A673 (cell line): ENCODE measurements around the gene GPSM1. TPM values are rescaled to one million over a fixed set of nuclear protein-coding genes. Genes with fewer than 3 reads are reported as not detected.

ENCODE experiments used
- BruUV-seq: library from RNA; stranded (reverse); fragments of 400-500 nt; replicated peaks from 2 replicates; lab custom pipeline; 2021; lab: Mats Ljungman, UMichigan
- CTCF ChIA-PET: fragments of 300-600 bp; sonication (Branson Sonifier 250); formaldehyde crosslinking; loops from one replicate; lab custom pipeline; 2022; ENCODE audit warnings: antibody characterized with exemption; lab: Charles Lee
- POLR2A ChIA-PET: fragments of 300-600 bp; sonication (Branson Sonifier 250); formaldehyde crosslinking; loops from one replicate; lab custom pipeline; 2022; ENCODE audit warnings: antibody characterized with exemption; ENCODE audit not compliant: low non-redundant PET; lab: Charles Lee
- DNase-seq: peaks from one replicate; pipeline ENCODE4 v3.0.0-alpha.2; 2015; ENCODE audit warnings: low spot score
- H3K27ac ChIP-seq: fragments of 200-600 bp; sonication (generic); 2 replicates; pipeline ENCODE4 v1.5.1; 2016; ENCODE audit warnings: mixed run types, low read depth, mild to moderate bottlenecking, mixed read lengths, antibody characterized with exemption, low read length; ENCODE audit not compliant: poor library complexity, severe bottlenecking
- H3K27me3 ChIP-seq: fragments of 200-600 bp; sonication (generic); replicated peaks from 2 replicates; pipeline ENCODE4 v1.6.1; 2017; ENCODE audit warnings: mixed run types, low read depth, mild to moderate bottlenecking, mixed read lengths, antibody characterized with exemption, low read length; ENCODE audit not compliant: insufficient read depth, poor library complexity
- H3K36me3 ChIP-seq: fragments of 200-600 bp; sonication (generic); 2 replicates; pipeline ENCODE4 v1.6.1; 2016; ENCODE audit warnings: mixed run types, mild to moderate bottlenecking, mixed read lengths, antibody characterized with exemption, low read length; ENCODE audit not compliant: insufficient read depth, poor library complexity, severe bottlenecking
- H3K4me1 ChIP-seq: fragments of 200-600 bp; sonication (generic); 2 replicates; pipeline ENCODE4 v1.6.1; 2017; ENCODE audit warnings: mixed run types, mild to moderate bottlenecking, mixed read lengths, antibody characterized with exemption, low read length; ENCODE audit not compliant: insufficient read depth, poor library complexity, severe bottlenecking
- H3K4me3 ChIP-seq: fragments of 200-600 bp; sonication (generic); 2 replicates; pipeline ENCODE4 v1.5.1; 2016; ENCODE audit warnings: low read depth, mixed run types, mild to moderate bottlenecking, mixed read lengths, low read length; ENCODE audit not compliant: poor library complexity, severe bottlenecking
- H3K9me3 ChIP-seq: fragments of 200-600 bp; sonication (generic); 2 replicates; pipeline ENCODE4 v1.6.1; 2016; ENCODE audit warnings: mixed run types, low read depth, mild to moderate bottlenecking, mixed read lengths, antibody characterized with exemption, low read length; ENCODE audit not compliant: poor library complexity, severe bottlenecking
- CTCF ChIP-seq: fragments of 300-800, 200-600 bp; sonication (generic); conservative IDR thresholded peaks from 2 replicates; pipeline ENCODE4 v1.5.1; 2017; ENCODE audit warnings: low read depth, mild to moderate bottlenecking, antibody characterized with exemption, low read length, moderate library complexity, mixed read lengths
- EZH2 ChIP-seq: fragments of 200-600 bp; sonication (generic); IDR thresholded peaks from 2 replicates; pipeline ENCODE4 v1.6.1; 2017; ENCODE audit warnings: borderline replicate concordance, low read depth, mild to moderate bottlenecking, mixed read lengths, antibody characterized with exemption, low read length; ENCODE audit not compliant: poor library complexity, severe bottlenecking
- intact Hi-C: fragments of 100-400 bp; cut with micrococcal nuclease; formaldehyde crosslinking; loops from one replicate; pipeline ENCODE4 v1.10.0; 2022; ENCODE audit not compliant: unreplicated experiment
- total RNA-seq: library from RNA; stranded (reverse); gene quantifications from 2 replicates; pipeline ENCODE4 v1.2.3, GENCODE V29; 2021

The GPSM1 gene
- total RNA-seq, 1 experiment from 2014 or later: 36.4 TPM

DNA sequence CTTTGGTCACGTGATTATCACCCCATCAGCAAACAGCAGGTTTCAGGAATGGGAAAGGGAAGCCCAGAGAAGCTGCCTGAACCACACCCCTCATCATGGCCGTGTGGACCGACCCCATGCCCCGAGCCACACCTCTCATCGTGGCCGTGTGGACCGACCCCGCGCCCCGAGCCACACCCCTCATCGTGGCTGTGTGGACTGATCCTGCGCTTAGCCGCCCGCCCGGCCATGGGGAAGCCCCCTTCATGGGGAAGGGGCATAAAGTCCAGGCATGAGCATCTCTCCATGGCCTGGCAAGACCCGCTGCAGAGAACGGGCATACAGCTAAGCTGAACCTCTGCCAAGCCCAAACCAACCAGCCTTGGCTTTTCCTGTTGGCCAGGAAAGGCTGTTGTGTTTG lies 66.2 kb downstream of the GPSM1 start:
- no TSS peak for BruUV-seq
- CTCF ChIA-PET: no interaction called here
- DNase-seq: no peak
- Histone ChIP-seq H3K4me3 (no peak overlapping the region), H3K9me3 (no peaks in the 10 kb centered on the region), H3K27me3 (no peaks in the 10 kb centered on the region), H3K27ac (no peak overlapping the region), H3K36me3 (peaks cover 70% of the 10 kb centered on the region), H3K4me1 (no peaks in the 10 kb centered on the region)
- POLR2A ChIA-PET: no interaction called here
- intact Hi-C loops: no loop called here
- TF ChIP-seq CTCF (no peak), EZH2 (no peak)

- POLR2A ChIA-PET: no interaction called here
- H3K4me1 ChIP-seq: peaks cover 3% of the 10 kb centered on the region
- CTCF ChIA-PET: no interaction called here
- BruUV-seq: no TSS peak
- intact Hi-C loops: no loop called here
- no peak for DNase-seq
- H3K27ac ChIP-seq: no peak overlapping the region
- no peaks in the 10 kb centered on the region for H3K27me3 ChIP-seq
- no peak for TF ChIP-seq CTCF
- no peak for TF ChIP-seq EZH2
- no peak overlapping the region for H3K4me3 ChIP-seq
- no peaks in the 10 kb centered on the region for H3K9me3 ChIP-seq
- H3K36me3 ChIP-seq: peaks cover 70% of the 10 kb centered on the region
These were observed 67.1 kb downstream of the GPSM1 start for GRCh38 chr9:136394312-136395019.

- H3K36me3 ChIP-seq: peaks cover 70% of the 10 kb centered on the region
- CTCF ChIA-PET: no interaction called here
- peaks cover 3% of the 10 kb centered on the region for H3K4me1 ChIP-seq
- no peak overlapping the region for H3K27ac ChIP-seq
- H3K9me3 ChIP-seq: no peaks in the 10 kb centered on the region
- intact Hi-C loops: no loop called here
- BruUV-seq: no TSS peak
- DNase-seq: no peak
- POLR2A ChIA-PET: no interaction called here
- no peaks in the 10 kb centered on the region for H3K27me3 ChIP-seq
- H3K4me3 ChIP-seq: no peak overlapping the region
- TF ChIP-seq EZH2 (no peak), CTCF (no peak)
These were observed 67.6 kb downstream of the GPSM1 start for GRCh38 chr9:136395020-136395340.
